HG02678 (cell line): ENCODE measurements around the gene WDR81.
A peak's percentile ranks its signal among the peaks of the same experiment; 100 is the strongest.
"Not testable (repeated sequence)": the region's sequence is repeated elsewhere in the genome, so short reads cannot be mapped to it uniquely, and the experiment has no call there.

ENCODE experiments used
- ATAC-seq: cut with Tn5 transposase; IDR thresholded peaks from one replicate; pipeline ENCODE4 v1.9.1; 2021; ENCODE audit warnings: mild to moderate bottlenecking, moderate library complexity; ENCODE audit not compliant: unreplicated experiment

Gene WDR81

GRCh38 chr17:1753767-1754429 lies 29.4 kb downstream of the WDR81 start:
- ATAC-seq = no peak

- ATAC-seq = no peak
Measured at GRCh38 chr17:1754430-1755112, 30.1 kb downstream of the WDR81 start.

GRCh38 chr17:1755252-1755826 lies 30.8 kb downstream of the WDR81 start:
- ATAC-seq = no peak

GRCh38 chr17:1755827-1756262 lies 31.3 kb downstream of the WDR81 start:
- no peak for ATAC-seq

GRCh38 chr17:1758807-1759206 lies 34.3 kb downstream of the WDR81 start:
- ATAC-seq = no peak

GRCh38 chr17:1759529-1759928 lies 35.0 kb downstream of the WDR81 start:
- no peak for ATAC-seq

- ATAC-seq = no peak
Measured at GRCh38 chr17:1762233-1762900, 37.9 kb downstream of the WDR81 start.

GRCh38 chr17:1762901-1763898 lies 38.7 kb downstream of the WDR81 start:
- ATAC-seq = no peak

GRCh38 chr17:1764284-1764683 lies 39.8 kb downstream of the WDR81 start:
- ATAC-seq = peak; percentile 78

- not testable (repeated sequence) for ATAC-seq
Measured at GRCh38 chr17:1764705-1765104, 40.2 kb downstream of the WDR81 start.

- ATAC-seq = no peak
Measured at GRCh38 chr17:1765576-1765975, 41.1 kb downstream of the WDR81 start.

GRCh38 chr17:1766382-1767135 lies 42.1 kb downstream of the WDR81 start:
- ATAC-seq = no peak

GRCh38 chr17:1767358-1767757 lies 42.9 kb downstream of the WDR81 start:
- ATAC-seq = no peak

GRCh38 chr17:1769822-1770477 lies 45.4 kb downstream of the WDR81 start:
- no peak for ATAC-seq

- not testable (repeated sequence) for ATAC-seq
Measured at GRCh38 chr17:1773000-1773695, 48.6 kb downstream of the WDR81 start.

- ATAC-seq = no peak
Measured at GRCh38 chr17:1773696-1774181, 49.2 kb downstream of the WDR81 start.

- ATAC-seq = no peak
Measured at GRCh38 chr17:1774390-1775176, 50.1 kb downstream of the WDR81 start.

GRCh38 chr17:1776328-1776727 lies 51.8 kb downstream of the WDR81 start:
- no peak for ATAC-seq
